ENCODE results near the gene RCE1. TPM values are rescaled to one million over a fixed set of nuclear protein-coding genes. Genes with fewer than 3 reads are reported as not detected.
A peak's percentile ranks its signal among the peaks of the same experiment; 100 is the strongest.

The RCE1 gene
- total RNA-seq, 1 experiment from 2014 or later = 52.5 TPM

- no peak overlapping the region for H2BK12ac ChIP-seq (ENCODE audit: insufficient read length, low read depth, low read length)
- no peak for TF ChIP-seq CTCF (conservative IDR thresholded peaks at IDR 0.05)
- no peak overlapping the region for H2BK20ac ChIP-seq (ENCODE audit: low read depth, low read length, poor library complexity, severe bottlenecking)
- no peak overlapping the region for H4K8ac ChIP-seq (replicated peaks; ENCODE audit: insufficient read length, low read depth, low read length)
- H3T11ph ChIP-seq (ENCODE audit: low read length) = no peak overlapping the region
- no peaks in the 10 kb centered on the region for H3K9me3 ChIP-seq (ENCODE audit: control insufficient read depth, low read depth, low read length)
- Mint-ChIP-seq H3K27me3 (ENCODE audit: low read depth) (no peaks in the 10 kb centered on the region), H3K4me1 (peaks cover 5 to 15% of the 10 kb centered on the region in 2 experiments), H3K9me3 (peaks cover 0 to 3% of the 10 kb centered on the region in 2 experiments; a peak in 1 of 5 replicates), H3K27ac (peak overlapping the region in 2 of 3 experiments; percentile 72 to 82; a peak in 3 of 7 replicates), H3K36me3 (ENCODE audit: insufficient read depth in 1 of 3, low read depth in 3 of 3) (peaks cover 0 to 39% (median 13%) of the 10 kb centered on the region in 3 experiments; a peak in 4 of 7 replicates), H3K4me3 (no peak overlapping the region)
- no peaks in the 10 kb centered on the region for H3K4me1 ChIP-seq (ENCODE audit: insufficient read depth, low read length)
- H4K91ac ChIP-seq (ENCODE audit: insufficient read length, low read depth, low read length) = no peak overlapping the region
- H3K23me2 ChIP-seq (ENCODE audit: insufficient read length, low read depth, low read length, poor library complexity, severe bottlenecking) = no peaks in the 10 kb centered on the region
- no peaks in the 10 kb centered on the region for H3K79me1 ChIP-seq (ENCODE audit: insufficient read depth, low read depth, low read length, poor library complexity, severe bottlenecking)
- no peak overlapping the region for H2BK15ac ChIP-seq (ENCODE audit: low read depth, low read length)
- H3K23ac ChIP-seq (ENCODE audit: insufficient read length, low read depth, low read length) = no peak overlapping the region
- no peak overlapping the region for H3K14ac ChIP-seq (ENCODE audit: insufficient read depth, low read length)
- no peak overlapping the region for H2BK120ac ChIP-seq (ENCODE audit: low read depth, low read length, poor library complexity, severe bottlenecking)
- H4K20me1 ChIP-seq (ENCODE audit: control insufficient read depth, insufficient read depth, insufficient read length) = no peaks in the 10 kb centered on the region
- H3K18ac ChIP-seq (ENCODE audit: insufficient read length, low read depth, low read length) = no peak overlapping the region
- no CpG with 5 or more reads among the region's 3 CpGs for WGBS (ENCODE audit: extremely low coverage, insufficient read length, low lambda C conversion rate)
- H3K27me3 ChIP-seq (ENCODE audit: insufficient read depth, low read length) = no peaks in the 10 kb centered on the region
- no peak overlapping the region for H4K5ac ChIP-seq (ENCODE audit: insufficient read length, low read depth, low read length)
- H2AK5ac ChIP-seq (ENCODE audit: insufficient read length, low read length) = no peak overlapping the region
- no peak overlapping the region for H3K4ac ChIP-seq (ENCODE audit: low read depth, low read length)
- H3K9ac ChIP-seq (ENCODE audit: extremely low read depth, insufficient read length, low read length) = no peak overlapping the region
- no peak overlapping the region for H3K27ac ChIP-seq (ENCODE audit: insufficient read length, low read depth, low read length)
- H3K4me2 ChIP-seq (ENCODE audit: insufficient read depth, insufficient read length, low read length) = no peak overlapping the region
- no peak overlapping the region for H3K56ac ChIP-seq (ENCODE audit: insufficient read length, low read depth, low read length)
- H2BK5ac ChIP-seq (ENCODE audit: insufficient read length, low read length) = no peak overlapping the region
- H3K79me2 ChIP-seq (ENCODE audit: insufficient read depth, low read length) = no peaks in the 10 kb centered on the region
- H2AFZ ChIP-seq (ENCODE audit: low read length) = no peak overlapping the region
- DNase-seq = no peak
Observed at GRCh38 chr11:66820381-66820780, 22.9 kb upstream of the RCE1 start.
